ENCODE results near the gene ST3GAL3. TPM values are rescaled to one million over a fixed set of nuclear protein-coding genes. Genes with fewer than 3 reads are reported as not detected.

ST3GAL3 gene
- total and polyA plus RNA-seq, 11 donors = 14.4 to 31.7 (median 26.3) TPM

- no peak overlapping the region for H3K4me3 ChIP-seq
- no peaks in the 10 kb centered on the region for H3K27me3 ChIP-seq
- intact Hi-C loops (cut with DNase I) = no loop called here
- ATAC-seq (no peak), DNase-seq (no peak)
- H3K9me3 ChIP-seq = peaks cover 0 to 25% (median 10%) of the 10 kb centered on the region in 12 donors
- peaks cover 0 to 34% (median 14%) of the 10 kb centered on the region in 9 donors for H3K36me3 ChIP-seq
- TF ChIP-seq, protein P1, sequence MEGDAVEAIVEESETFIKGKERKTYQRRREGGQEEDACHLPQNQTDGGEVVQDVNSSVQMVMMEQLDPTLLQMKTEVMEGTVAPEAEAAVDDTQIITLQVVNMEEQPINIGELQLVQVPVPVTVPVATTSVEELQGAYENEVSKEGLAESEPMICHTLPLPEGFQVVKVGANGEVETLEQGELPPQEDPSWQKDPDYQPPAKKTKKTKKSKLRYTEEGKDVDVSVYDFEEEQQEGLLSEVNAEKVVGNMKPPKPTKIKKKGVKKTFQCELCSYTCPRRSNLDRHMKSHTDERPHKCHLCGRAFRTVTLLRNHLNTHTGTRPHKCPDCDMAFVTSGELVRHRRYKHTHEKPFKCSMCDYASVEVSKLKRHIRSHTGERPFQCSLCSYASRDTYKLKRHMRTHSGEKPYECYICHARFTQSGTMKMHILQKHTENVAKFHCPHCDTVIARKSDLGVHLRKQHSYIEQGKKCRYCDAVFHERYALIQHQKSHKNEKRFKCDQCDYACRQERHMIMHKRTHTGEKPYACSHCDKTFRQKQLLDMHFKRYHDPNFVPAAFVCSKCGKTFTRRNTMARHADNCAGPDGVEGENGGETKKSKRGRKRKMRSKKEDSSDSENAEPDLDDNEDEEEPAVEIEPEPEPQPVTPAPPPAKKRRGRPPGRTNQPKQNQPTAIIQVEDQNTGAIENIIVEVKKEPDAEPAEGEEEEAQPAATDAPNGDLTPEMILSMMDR (IDR thresholded peaks at IDR 0.05) = no peak
- no peak for TF ChIP-seq POLR2A (IDR thresholded peaks at IDR 0.05)
- H3K27ac ChIP-seq = no peak overlapping the region
- peaks cover 0 to 33% (median 4%) of the 10 kb centered on the region in 12 donors for H3K4me1 ChIP-seq
These were observed 110.1 kb downstream of the ST3GAL3 start for GRCh38 chr1:43817304-43817939.

GRCh38 chr1:43818691-43819090 is 111.4 kb downstream of the ST3GAL3 start:
- Histone ChIP-seq H3K4me3 (no peak overlapping the region), H3K36me3 (peaks cover 0 to 34% (median 14%) of the 10 kb centered on the region in 9 donors), H3K4me1 (peaks cover 0 to 24% (median 4%) of the 10 kb centered on the region in 12 donors), H3K9me3 (peaks cover 0 to 25% (median 10%) of the 10 kb centered on the region in 12 donors), H3K27ac (no peak overlapping the region), H3K27me3 (no peaks in the 10 kb centered on the region)
- ATAC-seq = no peak
- no peak for DNase-seq
- TF ChIP-seq, protein P1 (IDR thresholded peaks at IDR 0.05) = no peak
- TF ChIP-seq POLR2A (IDR thresholded peaks at IDR 0.05) = no peak
- intact Hi-C loops (cut with DNase I) = no loop called here
- 99 to 100% (median 100%) methylated on average over 1 of the region's 1 CpG for WGBS, 4 donors

DNA sequence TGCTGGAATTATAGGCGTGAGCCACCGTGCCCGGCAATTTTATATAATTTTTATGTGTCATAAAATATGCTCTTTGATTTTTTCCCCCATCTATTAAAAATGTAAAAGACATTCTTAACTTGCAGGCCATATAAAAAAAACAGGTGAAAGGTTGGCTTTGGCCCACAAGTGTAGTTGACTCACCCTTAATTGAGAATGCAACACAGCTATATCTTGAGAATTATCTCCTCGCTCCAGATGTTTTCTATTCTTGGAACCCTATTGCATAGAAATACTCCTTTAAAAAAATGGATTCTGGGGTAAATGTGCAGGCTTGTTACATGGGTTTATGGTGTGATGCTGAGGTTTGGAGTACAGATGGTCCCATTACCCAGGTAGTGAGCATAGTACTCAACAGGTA is 112.0 kb downstream of the ST3GAL3 start:
- intact Hi-C loops (cut with DNase I) = no loop called here
- no peak for TF ChIP-seq POLR2A (IDR thresholded peaks at IDR 0.05)
- TF ChIP-seq, protein P1 (IDR thresholded peaks at IDR 0.05) = no peak
- peaks cover 0 to 28% (median 6%) of the 10 kb centered on the region in 12 donors for H3K4me1 ChIP-seq

GRCh38 chr1:43821471-43821870 is 114.1 kb downstream of the ST3GAL3 start:
- 78 to 87% (median 85%) methylated on average over 5 of the region's 5 CpGs for WGBS, 4 donors

More for the DNA sequence above, 112.0 kb downstream of the ST3GAL3 start:
- Histone ChIP-seq H3K9me3 (peaks cover 0 to 25% (median 10%) of the 10 kb centered on the region in 12 donors), H3K36me3 (peaks cover 0 to 34% (median 14%) of the 10 kb centered on the region in 9 donors), H3K27ac (no peak overlapping the region), H3K4me3 (no peak overlapping the region), H3K27me3 (no peaks in the 10 kb centered on the region)
- ATAC-seq (no peak), DNase-seq (no peak)
- WGBS, 4 donors = 89 to 98% (median 97%) methylated on average over 4 of the region's 4 CpGs

More at GRCh38 chr1:43821471-43821870, 114.1 kb downstream of the ST3GAL3 start:
- no peaks in the 10 kb centered on the region for H3K27me3 ChIP-seq
- DNase-seq (no peak), ATAC-seq (no peak)
- peaks cover 0 to 25% (median 10%) of the 10 kb centered on the region in 12 donors for H3K9me3 ChIP-seq
- H3K36me3 ChIP-seq = peaks cover 0 to 16% (median 0%) of the 10 kb centered on the region in 9 donors
- peak overlapping the region in 1 of 12 donors; percentile 55 for H3K27ac ChIP-seq
- intact Hi-C loops (cut with DNase I) = no loop called here
- TF ChIP-seq, protein P1 (IDR thresholded peaks at IDR 0.05) = no peak
- no peak for TF ChIP-seq POLR2A (IDR thresholded peaks at IDR 0.05)
- peaks cover 0 to 27% (median 8%) of the 10 kb centered on the region in 12 donors for H3K4me1 ChIP-seq
- H3K4me3 ChIP-seq = no peak overlapping the region
